Epithelial cell of proximal tubule (primary cell): Measurements from ENCODE around the gene PPFIBP2. TPM values are rescaled to one million over a fixed set of nuclear protein-coding genes. Genes with fewer than 3 reads are reported as not detected.

Source experiments
- DNase-seq: peaks from one replicate; pipeline ENCODE4 v3.0.0-alpha.2; 2011; ENCODE audit warnings: low read depth
- H3K4me3 ChIP-seq: 2 replicates; pipeline ENCODE4 v1.5.1; 2011; ENCODE audit warnings: low read depth, mild to moderate bottlenecking, low read length
- CTCF ChIP-seq: conservative IDR thresholded peaks from 2 replicates; pipeline ENCODE4 v1.5.1; 2012; ENCODE audit warnings: low read depth, mild to moderate bottlenecking, low read length
- total RNA-seq: library from RNA; depleted of rRNA; stranded (reverse); fragments of >200 nt; gene quantifications from 2 replicates; pipeline ENCODE4 v1.2.3, GENCODE V29; 2015

Gene PPFIBP2
- total RNA-seq, 1 donor from 2014 or later = 1.7 TPM

DNA sequence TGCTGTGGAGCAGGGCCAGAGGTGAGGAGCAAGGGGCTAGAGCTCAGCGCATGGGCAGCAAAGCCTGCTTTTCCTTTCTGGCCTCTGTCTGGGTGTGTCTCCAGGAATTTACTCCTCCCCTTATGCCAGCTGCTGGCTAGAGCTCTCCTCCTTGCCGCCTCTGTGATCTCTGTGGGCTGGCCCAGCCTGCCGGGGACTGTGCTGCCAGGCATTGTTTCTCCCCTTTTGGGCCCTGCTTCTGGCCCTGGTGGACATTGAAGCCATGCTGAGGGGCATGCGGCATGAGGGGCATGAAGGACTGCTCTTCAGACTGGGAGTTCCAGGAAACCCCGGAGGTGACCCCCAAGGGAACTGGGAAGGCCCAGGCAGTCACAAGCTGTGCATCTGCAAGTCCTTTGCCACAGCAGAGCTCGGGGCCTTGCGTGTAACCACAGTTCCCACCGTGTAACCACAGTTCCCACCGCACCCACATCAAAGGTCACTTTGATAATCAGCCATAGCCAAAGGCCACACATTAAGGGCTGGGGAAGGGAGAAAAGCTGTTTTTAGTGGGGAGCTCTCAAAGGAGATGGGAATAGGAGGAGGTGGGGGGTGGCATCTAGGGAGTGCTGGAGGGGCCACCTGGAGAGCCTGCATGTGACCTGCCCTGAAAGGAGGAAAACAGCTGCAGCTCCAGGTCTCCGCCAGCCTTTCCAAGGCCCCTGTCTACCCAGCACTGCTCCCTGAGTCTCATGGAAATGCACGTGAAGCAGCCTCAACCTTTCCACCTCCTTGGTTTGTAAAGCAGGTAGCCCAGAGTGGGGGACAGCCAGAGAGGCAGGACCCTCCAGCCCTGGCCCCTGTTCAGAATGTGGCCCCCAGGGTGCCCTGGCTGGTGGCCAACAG is 62.3 kb downstream of the PPFIBP2 start:
- DNase-seq = no peak
- no peak for TF ChIP-seq CTCF
- no peak overlapping the region for H3K4me3 ChIP-seq

- H3K4me3 ChIP-seq = no peak overlapping the region
- no peak for DNase-seq
- no peak for TF ChIP-seq CTCF
Measured at GRCh38 chr11:7576726-7577290, 63.0 kb downstream of the PPFIBP2 start.

DNA sequence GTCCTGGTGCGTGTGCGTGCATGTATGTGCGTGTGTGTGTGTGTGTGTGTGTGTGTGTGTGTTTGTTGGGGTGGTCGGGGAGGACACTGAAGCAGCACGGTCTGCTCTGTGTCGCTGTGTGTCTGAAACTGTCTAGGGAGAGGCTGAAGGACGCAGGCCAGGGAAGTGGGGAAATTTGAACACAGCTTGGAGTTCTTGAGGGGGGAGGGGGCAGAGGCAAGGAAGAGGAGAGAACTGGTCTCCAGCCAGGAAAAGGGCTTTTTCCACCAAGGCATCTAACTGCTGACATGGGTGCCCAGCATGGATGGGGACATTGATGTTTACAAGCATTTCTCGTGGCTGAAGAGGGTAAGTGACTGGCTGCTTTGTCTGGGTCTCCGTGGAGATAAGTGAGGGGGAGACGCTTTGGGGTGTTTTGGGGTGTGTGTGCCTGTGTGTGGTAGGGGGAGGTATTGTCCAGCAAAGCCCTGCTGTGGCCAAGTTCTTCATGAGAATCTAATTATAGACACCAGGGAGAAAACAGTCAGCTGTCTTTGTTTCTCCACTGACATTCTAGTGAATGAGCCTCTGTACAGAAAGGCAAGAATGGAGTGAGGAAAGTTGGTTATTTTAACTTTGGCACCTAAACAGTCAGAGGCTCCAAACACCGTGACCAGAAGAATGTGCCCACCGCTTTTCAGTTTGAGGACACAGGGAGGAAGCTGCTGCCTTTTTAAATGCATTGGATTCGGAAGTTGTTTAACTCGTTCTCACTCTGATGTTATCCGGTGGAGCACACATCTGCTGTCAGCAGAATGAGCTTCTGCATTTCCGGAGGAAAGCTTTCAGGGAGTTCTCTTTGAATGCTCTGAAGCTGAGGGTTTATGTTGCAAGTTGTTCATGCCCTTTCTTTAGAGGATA is 63.7 kb downstream of the PPFIBP2 start:
- H3K4me3 ChIP-seq = no peak overlapping the region
- DNase-seq = no peak
- no peak for TF ChIP-seq CTCF

DNA sequence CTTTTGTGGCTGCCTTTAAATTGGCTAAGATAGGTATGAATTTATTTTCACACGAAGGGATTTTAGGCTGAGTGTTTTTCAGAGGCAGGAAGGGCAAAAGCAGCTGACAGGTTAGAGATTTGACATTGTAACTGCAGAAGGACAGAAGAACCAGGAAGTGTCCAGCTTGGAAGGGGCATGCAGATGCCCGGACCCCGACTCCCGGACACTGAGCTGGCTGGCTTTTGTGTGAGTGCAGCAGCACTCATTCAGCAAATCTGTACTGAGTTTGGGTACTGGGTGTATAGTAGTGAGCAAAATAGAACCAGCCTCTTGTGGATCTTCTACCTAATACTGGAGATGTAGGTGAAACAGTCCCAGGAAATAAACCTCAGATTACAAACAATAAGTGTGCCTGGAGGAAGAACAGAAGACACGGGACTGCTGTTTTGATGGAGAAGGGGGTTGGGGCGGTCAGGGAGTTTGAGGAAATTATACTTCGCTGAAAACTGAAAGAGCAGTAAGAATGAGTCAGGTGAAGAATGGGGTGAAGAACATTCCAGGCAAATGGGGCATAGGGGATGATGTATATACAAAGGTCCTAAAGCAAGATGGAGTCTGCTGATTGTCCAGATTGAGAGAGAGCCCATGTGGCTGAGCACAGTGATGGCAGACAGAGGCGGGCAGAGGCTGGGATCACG is 64.6 kb downstream of the PPFIBP2 start:
- TF ChIP-seq CTCF = no peak
- H3K4me3 ChIP-seq = no peak overlapping the region
- DNase-seq = no peak

- DNase-seq = no peak
- no peak overlapping the region for H3K4me3 ChIP-seq
- no peak for TF ChIP-seq CTCF
Measured at GRCh38 chr11:7579361-7579791, 65.6 kb downstream of the PPFIBP2 start.

- no peak for DNase-seq
- TF ChIP-seq CTCF = no peak
- no peak overlapping the region for H3K4me3 ChIP-seq
Measured at GRCh38 chr11:7581021-7581590, 67.3 kb downstream of the PPFIBP2 start.
